Measurements from ENCODE around the gene CPSF4. TPM values are rescaled to one million over a fixed set of nuclear protein-coding genes. Genes with fewer than 3 reads are reported as not detected.

The CPSF4 gene
- 46.2 and 60.9 TPM in 2 replicates for total RNA-seq

DNA sequence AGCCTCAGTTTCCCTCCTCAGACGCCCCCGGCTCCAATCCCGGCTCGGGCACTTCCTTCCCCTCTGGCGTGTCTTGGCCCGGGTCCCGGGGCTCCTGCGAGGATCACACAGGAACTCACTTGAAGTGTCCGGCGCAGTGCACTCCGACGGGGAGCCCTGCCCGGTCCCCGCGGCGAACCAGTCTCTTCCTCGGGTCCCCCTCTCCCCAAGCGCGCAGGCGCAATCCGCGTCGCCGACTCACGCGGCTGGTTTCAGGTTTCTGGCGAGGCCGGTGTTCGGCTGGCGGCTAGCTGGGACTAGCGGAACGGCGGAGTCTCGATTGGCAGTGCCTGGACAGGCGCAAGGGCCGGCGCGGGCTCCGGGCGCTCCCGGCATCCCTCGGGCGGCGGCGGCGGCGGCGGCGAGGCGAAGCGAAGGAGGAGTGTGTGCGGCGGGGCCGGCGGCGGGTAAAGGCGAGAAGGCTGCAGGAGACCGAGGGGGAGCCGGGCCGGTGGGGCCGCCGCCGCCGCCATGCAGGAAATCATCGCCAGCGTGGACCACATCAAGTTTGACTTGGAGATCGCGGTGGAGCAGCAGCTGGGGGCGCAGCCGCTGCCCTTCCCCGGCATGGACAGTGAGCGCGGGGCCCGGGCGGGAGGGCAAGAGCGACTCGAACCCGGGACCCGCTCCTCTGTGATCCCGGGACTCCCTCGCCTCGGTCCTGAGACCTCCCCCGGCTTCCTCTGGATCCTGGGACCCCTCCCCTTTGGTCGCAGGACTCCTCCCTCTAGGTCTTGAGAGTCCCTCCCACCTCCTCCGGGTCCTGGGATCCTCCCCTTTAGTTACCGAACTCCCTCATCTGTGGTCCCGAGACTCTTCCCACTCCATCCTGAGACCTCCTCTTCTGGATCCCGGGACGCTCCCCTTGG is at the start of gene CPSF4, which contains the start of gene PTCD1:
TSS of gene CPSF4 (plus strand) at position 371 of the 908 bp plus-strand sequence. CDS start at position 511, 140 bp downstream.
TSS of gene PTCD1 (minus strand) at position 226 of the 908 bp plus-strand sequence. CDS start 3,556 bp downstream, outside the sequence.
- Mint-ChIP-seq H3K4me1 (peaks cover 32% of the 10 kb centered on the region), H3K27ac (peak within 1 kb of the TSS; percentile 94), H3K4me3 (peak within 1 kb of the TSS; percentile 98), H3K9me3 (no peaks in the 10 kb centered on the region), H3K27me3 (no peaks in the 10 kb centered on the region), H3K36me3 (ENCODE audit: low read depth) (peaks cover 29% of the 10 kb centered on the region)
- TF ChIP-seq, protein P1, sequence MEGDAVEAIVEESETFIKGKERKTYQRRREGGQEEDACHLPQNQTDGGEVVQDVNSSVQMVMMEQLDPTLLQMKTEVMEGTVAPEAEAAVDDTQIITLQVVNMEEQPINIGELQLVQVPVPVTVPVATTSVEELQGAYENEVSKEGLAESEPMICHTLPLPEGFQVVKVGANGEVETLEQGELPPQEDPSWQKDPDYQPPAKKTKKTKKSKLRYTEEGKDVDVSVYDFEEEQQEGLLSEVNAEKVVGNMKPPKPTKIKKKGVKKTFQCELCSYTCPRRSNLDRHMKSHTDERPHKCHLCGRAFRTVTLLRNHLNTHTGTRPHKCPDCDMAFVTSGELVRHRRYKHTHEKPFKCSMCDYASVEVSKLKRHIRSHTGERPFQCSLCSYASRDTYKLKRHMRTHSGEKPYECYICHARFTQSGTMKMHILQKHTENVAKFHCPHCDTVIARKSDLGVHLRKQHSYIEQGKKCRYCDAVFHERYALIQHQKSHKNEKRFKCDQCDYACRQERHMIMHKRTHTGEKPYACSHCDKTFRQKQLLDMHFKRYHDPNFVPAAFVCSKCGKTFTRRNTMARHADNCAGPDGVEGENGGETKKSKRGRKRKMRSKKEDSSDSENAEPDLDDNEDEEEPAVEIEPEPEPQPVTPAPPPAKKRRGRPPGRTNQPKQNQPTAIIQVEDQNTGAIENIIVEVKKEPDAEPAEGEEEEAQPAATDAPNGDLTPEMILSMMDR (IDR thresholded peaks at IDR 0.05) = no peak
- DNase-seq (peak; percentile 84), ATAC-seq (ENCODE audit: low read depth) (peak; percentile 94)
- POLR2A ChIA-PET = interaction anchor here (0.5 to 2.1 kb wide), 18 partner anchors 16 to 120 kb away, joined by 3 to 28 read pairs (median 3); partner anchors contain the start of genes ARPC1A, ARPC1B, ATP5MF and BUD31
- intact Hi-C loops (cut with micrococcal nuclease) = loop anchor here (1.0 to 2.0 kb wide), 7 partner anchors 27 to 177 kb away; partner anchors contain the start of genes ARPC1A, ARPC1B, ATP5MF and BUD31
- CTCF ChIA-PET = no interaction called here

DNA sequence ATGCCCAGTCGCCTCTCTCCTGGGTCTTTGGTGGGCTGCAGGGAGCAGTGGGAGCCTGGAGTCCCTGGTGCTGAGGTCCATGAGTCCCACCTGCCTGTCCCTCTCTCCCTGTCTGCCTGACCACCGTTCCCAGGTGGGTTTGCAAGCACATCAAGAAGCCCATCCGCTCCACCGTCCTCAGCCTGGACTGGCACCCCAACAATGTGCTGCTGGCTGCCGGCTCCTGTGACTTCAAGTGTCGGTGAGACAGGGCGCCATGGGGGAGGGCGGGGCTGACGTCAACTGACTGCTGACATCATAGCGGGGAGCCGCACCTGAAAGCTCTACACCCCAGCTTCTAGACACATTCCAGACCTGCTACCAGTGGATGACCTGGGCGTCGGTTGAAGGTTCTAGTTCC is 49.0 kb upstream of the CPSF4 start:
- intact Hi-C loops (cut with micrococcal nuclease) = no loop called here
- Mint-ChIP-seq H3K36me3 (ENCODE audit: low read depth) (peaks cover 71% of the 10 kb centered on the region), H3K4me1 (peaks cover 31% of the 10 kb centered on the region), H3K9me3 (no peaks in the 10 kb centered on the region), H3K27ac (no peak overlapping the region), H3K27me3 (no peaks in the 10 kb centered on the region), H3K4me3 (no peak overlapping the region)
- TF ChIP-seq, protein P1 (IDR thresholded peaks at IDR 0.05) = no peak
- ATAC-seq (ENCODE audit: low read depth) (no peak), DNase-seq (no peak)
- ChIA-PET CTCF (no interaction called here), POLR2A (interaction anchor here (1.1 to 4.0 kb wide), 2 partner anchors 15 to 18 kb away, joined by 8 to 18 read pairs; partner anchors contain the start of genes BUD31 and PDAP1)

DNA sequence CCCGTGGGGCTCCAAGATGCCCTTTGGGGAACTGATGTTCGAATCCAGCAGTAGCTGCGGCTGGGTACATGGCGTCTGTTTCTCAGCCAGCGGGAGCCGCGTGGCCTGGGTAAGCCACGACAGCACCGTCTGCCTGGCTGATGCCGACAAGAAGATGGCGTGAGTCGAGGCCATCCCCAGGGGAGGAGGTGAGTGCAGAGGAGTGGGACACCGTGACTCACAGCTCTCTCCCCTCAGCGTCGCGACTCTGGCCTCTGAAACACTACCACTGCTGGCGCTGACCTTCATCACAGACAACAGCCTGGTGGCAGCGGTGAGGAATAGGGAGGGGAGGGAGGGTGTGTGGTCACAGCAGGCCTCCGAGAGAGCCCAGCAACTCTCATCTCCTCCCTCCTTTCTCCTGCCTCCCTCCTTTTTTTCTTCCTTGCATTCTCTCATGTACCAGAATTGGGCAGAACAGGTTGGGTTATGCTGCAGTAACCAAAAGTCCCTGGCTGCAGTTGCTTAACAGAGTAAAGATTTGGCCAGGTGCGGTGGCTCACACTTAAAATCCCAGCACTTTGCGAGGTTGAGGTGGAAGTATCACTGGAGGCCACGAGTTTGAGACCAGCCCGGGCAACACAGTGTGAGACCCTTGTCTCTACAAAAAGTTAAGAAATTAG is 47.7 kb upstream of the CPSF4 start:
- H3K36me3 Mint-ChIP-seq (ENCODE audit: low read depth) = peaks cover 80% of the 10 kb centered on the region
- ChIA-PET CTCF (no interaction called here), POLR2A (interaction anchor here (0.7 to 4.0 kb wide), 4 partner anchors 10 to 107 kb away, joined by 3 to 62 read pairs (median 22); partner anchors contain the start of genes ARPC1B, BUD31 and PDAP1)
- H3K9me3 Mint-ChIP-seq = no peaks in the 10 kb centered on the region
- DNase-seq = no peak
- no peak for ATAC-seq (ENCODE audit: low read depth)
- H3K27me3 Mint-ChIP-seq = no peaks in the 10 kb centered on the region
- H3K4me1 Mint-ChIP-seq = peaks cover 29% of the 10 kb centered on the region
- H3K4me3 Mint-ChIP-seq = no peak overlapping the region
- no peak overlapping the region for H3K27ac Mint-ChIP-seq
- TF ChIP-seq, protein P1 (IDR thresholded peaks at IDR 0.05) = no peak
- intact Hi-C loops (cut with micrococcal nuclease) = no loop called here

DNA sequence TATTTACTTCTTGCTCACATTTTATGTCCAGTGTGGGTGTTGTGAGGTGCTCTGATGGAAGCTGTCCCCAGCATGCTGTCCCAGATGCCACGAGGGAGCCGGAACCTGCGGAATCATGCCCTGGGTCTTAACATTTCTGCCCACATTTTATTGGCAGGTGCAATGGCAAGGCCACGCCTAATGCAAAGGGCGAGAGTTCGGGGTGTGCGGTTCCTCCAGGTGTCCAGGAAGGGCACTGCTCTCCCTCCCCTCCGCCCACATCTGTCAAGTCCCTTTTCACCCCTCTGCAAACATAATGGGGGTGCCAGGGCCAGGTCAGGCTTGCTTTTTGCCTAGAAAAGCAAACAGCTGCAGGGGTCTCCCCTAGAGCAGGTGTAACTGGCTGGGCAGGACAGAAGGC is 46.7 kb upstream of the CPSF4 start:
- Mint-ChIP-seq H3K27ac (peak overlapping the region; percentile 31), H3K36me3 (ENCODE audit: low read depth) (peaks cover 79% of the 10 kb centered on the region), H3K27me3 (no peaks in the 10 kb centered on the region), H3K9me3 (no peaks in the 10 kb centered on the region), H3K4me1 (peaks cover 26% of the 10 kb centered on the region), H3K4me3 (peak overlapping the region; percentile 29)
- ChIA-PET CTCF (no interaction called here), POLR2A (interaction anchor here (0.8 to 4.0 kb wide), 8 partner anchors 8 to 66 kb away, joined by 3 to 62 read pairs (median 7); partner anchors contain the start of genes ARPC1A, ARPC1B, BUD31 and PDAP1)
- DNase-seq = no peak
- intact Hi-C loops (cut with micrococcal nuclease) = no loop called here
- TF ChIP-seq, protein P1 (IDR thresholded peaks at IDR 0.05) = no peak
- no peak for ATAC-seq (ENCODE audit: low read depth)

Data from activated B cell treated with CpG ODN at 0.5 μM for 24 hours (primary cell).